H1 (cell line): ENCODE results near the gene GAS7.

Experiments
- CREB1 ChIP-seq: IDR thresholded peaks from 2 replicates; pipeline ENCODE4 v1.6.1; 2012; ENCODE audit warnings: inconsistent platforms
- EZH2 ChIP-seq: fragments of 200-600 bp; sonication (generic); IDR thresholded peaks from 2 replicates; pipeline ENCODE4 v1.7.1; 2012; ENCODE audit warnings: low read depth, mild to moderate bottlenecking, moderate library complexity, low read length, inconsistent platforms; ENCODE audit not compliant: severe bottlenecking
- HDAC2 ChIP-seq, 2 experiments: fragments of 300-600 bp in 1 of 2; sonication (generic) in 1 of 2; IDR thresholded peaks; 2 replicates each; pipeline ENCODE4 v1.6.1; 2011 to 2012; ENCODE audit warnings: low read depth in 2 of 2, low read length in 2 of 2, mild to moderate bottlenecking in 2 of 2, moderate library complexity in 2 of 2, borderline replicate concordance in 1 of 2, inconsistent platforms in 1 of 2
- MAFK ChIP-seq: IDR thresholded peaks from 2 replicates; pipeline ENCODE4 v1.6.1; 2012; ENCODE audit warnings: low read depth, mild to moderate bottlenecking, improper control_type of control experiment, low read length
- TF ChIP-seq, protein P1 (sequence below), 3 experiments: IDR thresholded peaks; 1 replicate in 2 of 3; 2 replicates in 1 of 3; pipeline versions ENCODE4 v1.5.1 to v1.6.1; 2011; ENCODE audit warnings: low read length in 3 of 3, mild to moderate bottlenecking in 3 of 3, inconsistent platforms in 2 of 3, low read depth in 1 of 3, moderate library complexity in 1 of 3; ENCODE audit not compliant: insufficient read depth in 1 of 3; ENCODE audit errors: control extremely low read depth in 1 of 3

DNA sequence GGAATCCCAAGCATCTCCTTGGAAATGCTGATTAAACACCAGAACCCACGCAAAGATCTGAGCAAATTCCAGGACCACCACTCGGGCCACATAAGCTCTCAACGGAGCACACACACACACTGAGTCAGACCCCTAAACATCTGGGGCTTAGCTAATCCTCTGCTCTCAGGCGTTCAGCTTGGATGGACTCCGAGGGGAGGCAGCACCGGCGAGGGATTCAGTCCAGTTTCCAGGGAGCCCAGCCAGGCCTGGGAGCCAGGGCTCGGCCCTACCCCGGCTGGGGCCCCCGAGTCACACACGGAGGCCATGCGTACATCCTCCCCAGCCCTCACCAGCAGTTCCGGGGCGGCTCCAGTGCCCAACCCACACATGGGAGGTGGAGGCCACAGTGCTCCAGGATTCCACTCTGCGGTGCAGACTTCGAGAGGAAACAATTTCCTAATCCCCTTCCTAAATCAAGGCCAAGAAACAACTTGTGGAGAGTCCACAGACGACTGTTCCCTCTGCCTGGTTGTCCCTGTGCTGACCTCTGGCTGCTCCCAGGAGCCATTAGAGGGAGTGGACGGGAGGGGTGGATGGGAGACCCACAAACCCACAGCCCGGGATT is 70.5 kb downstream of the GAS7 start:
- TF ChIP-seq CREB1 (no peak), HDAC2 (IDR thresholded peaks at IDR 0.05; ENCODE audit: borderline replicate concordance in 1 of 2, low read depth in 2 of 2, low read length in 2 of 2) (no peak), EZH2 (no peak), MAFK (no peak)
- TF ChIP-seq, protein P1, sequence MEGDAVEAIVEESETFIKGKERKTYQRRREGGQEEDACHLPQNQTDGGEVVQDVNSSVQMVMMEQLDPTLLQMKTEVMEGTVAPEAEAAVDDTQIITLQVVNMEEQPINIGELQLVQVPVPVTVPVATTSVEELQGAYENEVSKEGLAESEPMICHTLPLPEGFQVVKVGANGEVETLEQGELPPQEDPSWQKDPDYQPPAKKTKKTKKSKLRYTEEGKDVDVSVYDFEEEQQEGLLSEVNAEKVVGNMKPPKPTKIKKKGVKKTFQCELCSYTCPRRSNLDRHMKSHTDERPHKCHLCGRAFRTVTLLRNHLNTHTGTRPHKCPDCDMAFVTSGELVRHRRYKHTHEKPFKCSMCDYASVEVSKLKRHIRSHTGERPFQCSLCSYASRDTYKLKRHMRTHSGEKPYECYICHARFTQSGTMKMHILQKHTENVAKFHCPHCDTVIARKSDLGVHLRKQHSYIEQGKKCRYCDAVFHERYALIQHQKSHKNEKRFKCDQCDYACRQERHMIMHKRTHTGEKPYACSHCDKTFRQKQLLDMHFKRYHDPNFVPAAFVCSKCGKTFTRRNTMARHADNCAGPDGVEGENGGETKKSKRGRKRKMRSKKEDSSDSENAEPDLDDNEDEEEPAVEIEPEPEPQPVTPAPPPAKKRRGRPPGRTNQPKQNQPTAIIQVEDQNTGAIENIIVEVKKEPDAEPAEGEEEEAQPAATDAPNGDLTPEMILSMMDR (IDR thresholded peaks at IDR 0.05; ENCODE audit: control extremely low read depth in 1 of 3, insufficient read depth in 1 of 3, low read depth in 1 of 3, low read length in 3 of 3), result no peak
